Measurements from ENCODE around the gene EHD4.

GRCh38 chr15:42012928-42013482, 40.6 kb upstream of the EHD4 start:
- TF ChIP-seq, protein P1, sequence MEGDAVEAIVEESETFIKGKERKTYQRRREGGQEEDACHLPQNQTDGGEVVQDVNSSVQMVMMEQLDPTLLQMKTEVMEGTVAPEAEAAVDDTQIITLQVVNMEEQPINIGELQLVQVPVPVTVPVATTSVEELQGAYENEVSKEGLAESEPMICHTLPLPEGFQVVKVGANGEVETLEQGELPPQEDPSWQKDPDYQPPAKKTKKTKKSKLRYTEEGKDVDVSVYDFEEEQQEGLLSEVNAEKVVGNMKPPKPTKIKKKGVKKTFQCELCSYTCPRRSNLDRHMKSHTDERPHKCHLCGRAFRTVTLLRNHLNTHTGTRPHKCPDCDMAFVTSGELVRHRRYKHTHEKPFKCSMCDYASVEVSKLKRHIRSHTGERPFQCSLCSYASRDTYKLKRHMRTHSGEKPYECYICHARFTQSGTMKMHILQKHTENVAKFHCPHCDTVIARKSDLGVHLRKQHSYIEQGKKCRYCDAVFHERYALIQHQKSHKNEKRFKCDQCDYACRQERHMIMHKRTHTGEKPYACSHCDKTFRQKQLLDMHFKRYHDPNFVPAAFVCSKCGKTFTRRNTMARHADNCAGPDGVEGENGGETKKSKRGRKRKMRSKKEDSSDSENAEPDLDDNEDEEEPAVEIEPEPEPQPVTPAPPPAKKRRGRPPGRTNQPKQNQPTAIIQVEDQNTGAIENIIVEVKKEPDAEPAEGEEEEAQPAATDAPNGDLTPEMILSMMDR (IDR thresholded peaks at IDR 0.05; ENCODE audit: low read length), result no peak
- no peak for TF ChIP-seq EZH2 (optimal IDR thresholded peaks at IDR 0.05; ENCODE audit: low read depth, low read length)
- TF ChIP-seq EZH2phosphoT487 (IDR thresholded peaks at IDR 0.05; ENCODE audit: low read length), result no peak

Data from MM.1S (cell line).